ENCODE measurements around the gene ARRDC3.
"Not testable (repeated sequence)": the region's sequence is repeated elsewhere in the genome, so short reads cannot be mapped to it uniquely, and the experiment has no call there.

The ARRDC3 gene

DNA sequence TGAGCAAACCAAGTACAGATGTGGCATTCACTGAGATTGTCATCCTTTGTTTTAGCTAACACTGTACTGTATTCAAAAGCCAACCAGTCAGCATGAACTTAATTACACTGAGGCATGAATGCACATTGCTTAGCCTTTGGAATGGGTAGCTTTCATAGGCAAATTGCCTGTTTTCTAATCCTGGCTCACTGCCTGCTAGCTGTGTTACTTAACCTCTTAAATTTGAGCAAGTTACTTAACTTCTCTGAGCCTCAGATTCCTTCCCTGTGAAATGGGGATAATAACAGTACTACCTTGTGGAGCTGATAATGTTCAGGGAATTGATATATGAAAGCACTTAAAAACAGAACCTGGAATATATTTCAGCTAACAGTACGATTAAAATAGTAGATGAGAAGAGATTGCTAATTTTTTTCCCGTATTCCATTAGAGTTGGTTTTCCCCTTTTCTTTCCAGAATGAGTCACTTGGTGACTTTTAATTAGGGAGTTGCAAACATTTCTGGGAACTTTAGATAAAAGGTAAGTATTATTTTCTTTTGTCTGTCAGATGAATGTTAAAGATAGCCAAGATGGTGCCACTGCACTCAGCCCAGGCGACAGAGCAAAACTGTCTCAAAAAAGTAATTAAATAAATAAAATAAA is 43.9 kb downstream of the ARRDC3 start:
- DNase-seq: no peak
- in situ Hi-C loops (cut with HindIII; ENCODE audit: low pct_ligation_motif_present, low pct_unique_long_range_greater_than_20kb, low sequenced_read_pairs): no loop called here

DNA sequence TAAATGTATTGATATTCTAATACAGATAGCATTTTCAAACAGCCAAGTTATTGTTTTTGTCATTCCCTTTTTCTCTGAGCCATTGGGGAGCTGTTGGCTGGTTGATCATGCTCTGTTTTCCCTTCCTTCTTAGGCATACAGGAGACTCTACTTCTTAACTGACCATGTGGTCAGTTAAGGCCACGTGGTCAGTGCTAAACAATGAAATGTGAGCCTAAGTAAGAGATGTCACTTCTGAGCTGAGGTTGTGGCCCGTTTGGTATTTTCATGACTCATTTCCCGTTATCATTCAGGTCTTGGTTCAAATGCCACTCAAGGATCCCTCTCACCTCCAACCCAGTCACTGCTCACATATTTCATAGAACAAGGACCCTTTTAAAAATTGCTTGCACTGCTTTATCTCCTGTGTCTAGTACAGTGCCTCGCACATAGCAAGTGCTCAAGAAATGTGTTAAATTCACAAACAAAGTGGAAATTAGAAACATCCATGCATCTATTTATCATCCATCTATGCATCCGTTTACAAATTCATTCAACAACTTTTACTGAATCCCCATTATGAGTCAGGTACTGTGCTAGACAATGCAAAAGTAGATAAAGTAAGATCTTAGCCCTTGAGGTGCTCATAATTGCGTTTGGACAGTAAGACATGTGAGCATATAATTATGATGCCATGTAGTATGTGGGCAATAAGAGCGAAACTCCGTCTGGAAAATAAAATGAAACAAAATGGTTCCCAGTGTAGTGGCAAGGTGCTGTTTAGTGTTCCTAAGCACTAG is 50.7 kb downstream of the ARRDC3 start:
- in situ Hi-C loops (cut with HindIII; ENCODE audit: low pct_ligation_motif_present, low pct_unique_long_range_greater_than_20kb, low sequenced_read_pairs): no loop called here
- peak; percentile 86 for DNase-seq

DNA sequence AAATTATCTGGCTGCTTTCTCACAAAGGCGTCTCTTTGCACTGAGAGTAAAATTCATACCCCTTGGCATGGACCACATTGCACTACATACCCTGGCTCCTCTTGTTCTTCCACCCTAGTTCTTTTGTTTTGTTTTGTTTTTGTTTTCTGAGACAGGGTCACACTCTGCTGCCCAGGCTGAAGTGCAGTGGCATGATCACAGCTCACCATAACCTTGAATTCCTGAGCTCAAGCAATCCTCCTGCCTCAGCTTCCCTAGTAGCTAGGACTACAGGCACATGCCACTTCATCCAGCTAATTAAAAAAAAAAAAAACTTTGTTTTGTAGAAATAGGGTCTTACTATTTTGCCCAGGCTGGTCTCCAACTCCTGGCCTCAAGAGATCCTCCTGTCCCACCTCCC is 51.4 kb downstream of the ARRDC3 start:
- in situ Hi-C loops (cut with HindIII; ENCODE audit: low pct_ligation_motif_present, low pct_unique_long_range_greater_than_20kb, low sequenced_read_pairs): no loop called here
- no peak for DNase-seq

DNA sequence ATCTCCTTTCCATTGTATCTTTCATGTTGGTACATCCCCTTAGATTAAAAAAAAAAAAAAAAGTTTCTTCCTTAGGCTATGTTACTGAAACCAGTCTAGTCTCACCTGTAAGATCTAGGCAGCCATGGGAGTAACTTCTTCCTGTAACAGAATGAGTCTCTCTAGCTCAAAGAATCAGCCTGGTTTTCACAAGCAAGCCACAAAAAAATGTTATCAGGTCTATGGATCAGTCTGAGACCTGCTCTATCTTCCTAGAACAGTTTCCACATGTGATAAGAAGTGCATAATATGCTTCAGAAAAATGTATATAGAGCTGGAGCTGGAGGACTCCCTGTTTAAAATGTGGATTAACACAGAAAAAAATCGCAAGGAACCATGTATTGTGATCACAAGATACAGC is 53.8 kb downstream of the ARRDC3 start:
- in situ Hi-C loops (cut with HindIII; ENCODE audit: low pct_ligation_motif_present, low pct_unique_long_range_greater_than_20kb, low sequenced_read_pairs): no loop called here
- no peak for DNase-seq

DNA sequence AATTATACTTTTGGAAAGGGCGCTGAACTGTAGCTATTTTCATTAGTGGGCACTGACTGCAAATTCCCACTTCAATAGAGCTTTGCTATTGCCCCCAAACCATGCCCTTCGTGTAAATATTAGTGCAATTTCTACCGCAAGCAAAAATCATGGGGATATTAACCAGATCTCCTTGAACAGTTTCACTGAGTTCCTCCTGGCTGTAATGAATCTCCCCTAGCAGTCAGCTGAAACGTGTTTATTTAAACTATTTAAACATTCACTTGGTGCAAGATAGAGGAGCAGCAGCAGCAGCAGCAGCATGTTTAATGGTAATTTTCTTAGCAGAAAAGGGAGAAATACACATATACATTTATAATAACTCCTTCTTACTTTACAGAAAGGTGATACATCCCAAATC is 54.4 kb downstream of the ARRDC3 start:
- peak; percentile 8 for DNase-seq
- in situ Hi-C loops (cut with HindIII; ENCODE audit: low pct_ligation_motif_present, low pct_unique_long_range_greater_than_20kb, low sequenced_read_pairs): no loop called here

DNA sequence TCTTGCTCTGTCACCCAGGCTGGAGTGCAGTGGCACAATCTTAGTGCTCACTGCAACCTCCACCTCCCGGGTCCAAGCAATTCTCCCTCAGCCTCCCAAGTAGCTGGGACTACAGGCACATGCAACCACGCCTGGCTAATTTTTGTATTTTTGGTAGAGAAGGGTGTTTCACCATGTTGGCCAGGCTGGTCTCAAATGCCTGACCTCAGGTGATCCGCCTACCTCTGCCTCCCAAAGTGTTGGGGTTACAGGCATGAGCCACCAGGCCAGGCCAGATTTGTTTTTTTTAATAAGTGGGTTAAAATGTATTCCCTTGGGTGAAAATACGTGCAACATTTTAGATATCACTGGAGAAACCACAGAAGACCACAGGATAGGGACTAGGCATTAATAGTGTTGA is 60.1 kb downstream of the ARRDC3 start:
- DNase-seq; in situ Hi-C loops (cut with HindIII; ENCODE audit: low pct_ligation_motif_present, low pct_unique_long_range_greater_than_20kb, low sequenced_read_pairs): not testable (repeated sequence)

DNA sequence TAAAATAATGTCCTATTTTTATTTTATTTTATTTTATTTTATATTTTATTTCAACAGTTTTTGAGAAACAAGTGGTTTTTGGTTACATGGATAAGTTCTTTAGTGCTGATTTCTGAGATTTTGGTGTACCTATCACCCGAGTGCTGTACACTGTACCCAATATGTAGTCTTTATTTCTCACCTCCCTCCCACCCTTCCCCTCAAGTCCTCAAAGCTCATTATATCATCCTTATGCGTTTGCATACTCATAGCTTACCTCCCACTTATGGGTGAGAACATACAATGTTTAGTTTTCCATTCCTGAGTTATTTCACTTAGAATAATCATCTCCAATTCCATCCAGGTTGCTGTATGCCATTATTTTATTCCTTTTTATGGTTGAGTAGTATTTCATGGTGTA is 63.5 kb downstream of the ARRDC3 start:
- no peak for DNase-seq
- in situ Hi-C loops (cut with HindIII; ENCODE audit: low pct_ligation_motif_present, low pct_unique_long_range_greater_than_20kb, low sequenced_read_pairs): no loop called here

DNA sequence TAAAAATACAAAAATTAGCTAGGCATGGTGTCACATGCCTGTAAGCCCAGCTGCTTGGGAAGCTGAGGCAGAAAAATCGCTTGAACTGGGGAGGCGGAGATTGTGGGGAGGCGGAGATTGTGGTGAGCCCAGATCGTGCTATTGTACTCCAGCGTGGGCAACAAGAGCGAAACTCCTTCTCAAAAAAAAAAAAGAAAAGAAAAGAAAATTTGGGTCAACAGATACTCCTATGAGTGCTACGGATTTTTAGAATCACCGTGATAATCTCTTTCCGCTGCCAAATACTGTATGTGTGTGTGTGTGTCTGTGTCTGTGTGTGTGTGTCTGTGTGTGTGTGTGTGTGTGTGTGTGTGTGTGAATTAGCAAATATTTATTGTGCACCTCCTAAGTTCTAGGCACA is 64.4 kb downstream of the ARRDC3 start:
- DNase-seq: no peak
- in situ Hi-C loops (cut with HindIII; ENCODE audit: low pct_ligation_motif_present, low pct_unique_long_range_greater_than_20kb, low sequenced_read_pairs): no loop called here
